ENCODE results near the gene SRMS. TPM values are rescaled to one million over a fixed set of nuclear protein-coding genes. Genes with fewer than 3 reads are reported as not detected.

Gene SRMS
- total and polyA plus RNA-seq, 4 donors = not detected

- H3K9me3 ChIP-seq (ENCODE audit: control insufficient read depth in 4 of 4, low read length in 3 of 4) = peaks cover 0 to 1% (median 0%) of the 10 kb centered on the region in 4 donors
- no peak for TF ChIP-seq FOXA2 (IDR thresholded peaks at IDR 0.05)
- no peak for TF ChIP-seq HNF4A (conservative IDR thresholded peaks at IDR 0.05)
- no peak for TF ChIP-seq HNF4G (IDR thresholded peaks at IDR 0.05)
- H3K4me1 ChIP-seq (ENCODE audit: control insufficient read depth in 4 of 4, insufficient read depth in 4 of 4, low read length in 3 of 4) = peaks cover 0 to 2% (median 0%) of the 10 kb centered on the region in 4 donors
- peaks cover 0 to 2% (median 0%) of the 10 kb centered on the region in 4 donors for H3K27me3 ChIP-seq (ENCODE audit: control insufficient read depth in 4 of 4, insufficient read depth in 4 of 4, low read length in 3 of 4)
- H3K36me3 ChIP-seq (ENCODE audit: control insufficient read depth in 4 of 4, insufficient read depth in 3 of 4, low read depth in 1 of 4, low read length in 3 of 4) = no peaks in the 10 kb centered on the region
- H3K4me3 ChIP-seq (ENCODE audit: low read depth in 1 of 3, low read length in 3 of 3) = no peak overlapping the region
- H3K27ac ChIP-seq (ENCODE audit: low read depth in 1 of 2, low read length in 2 of 2) = no peak overlapping the region
- H3K9ac ChIP-seq (ENCODE audit: low read depth in 1 of 2, low read length in 2 of 2) = no peak overlapping the region
- DNase-seq (ENCODE audit: low spot score) = no peak
- WGBS = 88% methylated on average over 18 of the region's 18 CpGs
These were observed 2.2 kb upstream of the SRMS start for GRCh38 chr20:63549679-63550282.

GRCh38 chr20:63549019-63549418, 1.5 kb upstream of the SRMS start:
- no peak for DNase-seq (ENCODE audit: low spot score)
- H3K9me3 ChIP-seq (ENCODE audit: control insufficient read depth in 4 of 4, low read length in 3 of 4) = peaks cover 0 to 1% (median 0%) of the 10 kb centered on the region in 4 donors
- TF ChIP-seq HNF4A (conservative IDR thresholded peaks at IDR 0.05) = no peak
- TF ChIP-seq FOXA1 (IDR thresholded peaks at IDR 0.05) = no peak
- TF ChIP-seq RXRA (IDR thresholded peaks at IDR 0.05) = no peak
- no peak for TF ChIP-seq HNF4G (IDR thresholded peaks at IDR 0.05)
- no peak overlapping the region for H3K27ac ChIP-seq (ENCODE audit: low read depth in 1 of 2, low read length in 2 of 2)
- 34% methylated on average over 24 of the region's 25 CpGs for WGBS
- no peaks in the 10 kb centered on the region for H3K36me3 ChIP-seq (ENCODE audit: control insufficient read depth in 4 of 4, insufficient read depth in 3 of 4, low read depth in 1 of 4, low read length in 3 of 4)
- no peak overlapping the region for H3K4me3 ChIP-seq (ENCODE audit: low read depth in 1 of 3, low read length in 3 of 3)
- H3K27me3 ChIP-seq (ENCODE audit: control insufficient read depth in 4 of 4, insufficient read depth in 4 of 4, low read length in 3 of 4) = peaks cover 0 to 2% (median 0%) of the 10 kb centered on the region in 4 donors
- H3K9ac ChIP-seq (ENCODE audit: low read depth in 1 of 2, low read length in 2 of 2) = no peak overlapping the region
- peaks cover 0 to 2% (median 0%) of the 10 kb centered on the region in 4 donors for H3K4me1 ChIP-seq (ENCODE audit: control insufficient read depth in 4 of 4, insufficient read depth in 4 of 4, low read length in 3 of 4)

DNA sequence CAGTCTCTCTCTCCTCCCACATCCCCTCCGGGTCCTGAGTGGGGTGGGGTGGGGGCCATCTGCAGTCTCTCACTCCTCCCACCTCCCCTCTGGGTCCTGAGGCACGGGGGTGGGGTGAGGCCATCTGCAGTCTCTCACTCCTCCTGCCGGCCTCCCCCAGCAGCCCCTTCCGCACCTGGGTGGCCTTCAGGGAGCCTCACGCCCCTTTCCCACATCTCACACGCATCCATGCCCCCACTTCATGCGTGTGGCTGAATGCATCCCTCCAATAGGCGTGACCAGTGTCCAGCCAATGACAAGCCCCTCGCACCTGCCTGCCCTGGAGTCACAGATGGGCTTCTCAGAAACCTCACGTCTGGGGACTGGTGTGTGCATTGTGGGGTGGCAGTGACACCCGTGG, 993 bp upstream of the SRMS start:
- Histone ChIP-seq H3K4me3 (ENCODE audit: low read depth in 1 of 3, low read length in 3 of 3) (no peak overlapping the region), H3K4me1 (ENCODE audit: control insufficient read depth in 4 of 4, insufficient read depth in 4 of 4, low read length in 3 of 4) (peaks cover 0 to 1% (median 0%) of the 10 kb centered on the region in 4 donors), H3K9ac (ENCODE audit: low read depth in 1 of 2, low read length in 2 of 2) (no peak overlapping the region), H3K27ac (ENCODE audit: low read depth in 1 of 2, low read length in 2 of 2) (no peak overlapping the region), H3K36me3 (ENCODE audit: control insufficient read depth in 4 of 4, insufficient read depth in 3 of 4, low read depth in 1 of 4, low read length in 3 of 4) (no peaks in the 10 kb centered on the region), H3K27me3 (ENCODE audit: control insufficient read depth in 4 of 4, insufficient read depth in 4 of 4, low read length in 3 of 4) (peaks cover 0 to 2% (median 0%) of the 10 kb centered on the region in 4 donors), H3K9me3 (ENCODE audit: control insufficient read depth in 4 of 4, low read length in 3 of 4) (peaks cover 0 to 1% (median 0%) of the 10 kb centered on the region in 4 donors)
- 54% methylated on average over 11 of the region's 11 CpGs for WGBS
- DNase-seq (ENCODE audit: low spot score) = no peak
- TF ChIP-seq, protein P1, sequence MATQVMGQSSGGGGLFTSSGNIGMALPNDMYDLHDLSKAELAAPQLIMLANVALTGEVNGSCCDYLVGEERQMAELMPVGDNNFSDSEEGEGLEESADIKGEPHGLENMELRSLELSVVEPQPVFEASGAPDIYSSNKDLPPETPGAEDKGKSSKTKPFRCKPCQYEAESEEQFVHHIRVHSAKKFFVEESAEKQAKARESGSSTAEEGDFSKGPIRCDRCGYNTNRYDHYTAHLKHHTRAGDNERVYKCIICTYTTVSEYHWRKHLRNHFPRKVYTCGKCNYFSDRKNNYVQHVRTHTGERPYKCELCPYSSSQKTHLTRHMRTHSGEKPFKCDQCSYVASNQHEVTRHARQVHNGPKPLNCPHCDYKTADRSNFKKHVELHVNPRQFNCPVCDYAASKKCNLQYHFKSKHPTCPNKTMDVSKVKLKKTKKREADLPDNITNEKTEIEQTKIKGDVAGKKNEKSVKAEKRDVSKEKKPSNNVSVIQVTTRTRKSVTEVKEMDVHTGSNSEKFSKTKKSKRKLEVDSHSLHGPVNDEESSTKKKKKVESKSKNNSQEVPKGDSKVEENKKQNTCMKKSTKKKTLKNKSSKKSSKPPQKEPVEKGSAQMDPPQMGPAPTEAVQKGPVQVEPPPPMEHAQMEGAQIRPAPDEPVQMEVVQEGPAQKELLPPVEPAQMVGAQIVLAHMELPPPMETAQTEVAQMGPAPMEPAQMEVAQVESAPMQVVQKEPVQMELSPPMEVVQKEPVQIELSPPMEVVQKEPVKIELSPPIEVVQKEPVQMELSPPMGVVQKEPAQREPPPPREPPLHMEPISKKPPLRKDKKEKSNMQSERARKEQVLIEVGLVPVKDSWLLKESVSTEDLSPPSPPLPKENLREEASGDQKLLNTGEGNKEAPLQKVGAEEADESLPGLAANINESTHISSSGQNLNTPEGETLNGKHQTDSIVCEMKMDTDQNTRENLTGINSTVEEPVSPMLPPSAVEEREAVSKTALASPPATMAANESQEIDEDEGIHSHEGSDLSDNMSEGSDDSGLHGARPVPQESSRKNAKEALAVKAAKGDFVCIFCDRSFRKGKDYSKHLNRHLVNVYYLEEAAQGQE (IDR thresholded peaks at IDR 0.05) = no peak
- TF ChIP-seq RAD21 (IDR thresholded peaks at IDR 0.05) (no peak), FOXA1 (IDR thresholded peaks at IDR 0.05) (no peak), FOXA2 (IDR thresholded peaks at IDR 0.05) (no peak), GABPA (IDR thresholded peaks at IDR 0.05 in 1 of 2, conservative IDR thresholded peaks at IDR 0.05 in 1 of 2) (no peak), CTCF (IDR thresholded peaks at IDR 0.05; ENCODE audit: low read depth, low read length, missing input control) (no peak), NR2F2 (IDR thresholded peaks at IDR 0.05) (no peak), JUND (IDR thresholded peaks at IDR 0.05) (no peak)
- TF ChIP-seq, protein P2, sequence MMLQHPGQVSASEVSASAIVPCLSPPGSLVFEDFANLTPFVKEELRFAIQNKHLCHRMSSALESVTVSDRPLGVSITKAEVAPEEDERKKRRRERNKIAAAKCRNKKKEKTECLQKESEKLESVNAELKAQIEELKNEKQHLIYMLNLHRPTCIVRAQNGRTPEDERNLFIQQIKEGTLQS (IDR thresholded peaks at IDR 0.05) = no peak

Data from liver (tissue), 9 donors.